Measurements from ENCODE around the gene LMNB1. TPM values are rescaled to one million over a fixed set of nuclear protein-coding genes. Genes with fewer than 3 reads are reported as not detected.
"Not testable (repeated sequence)": the region's sequence is repeated elsewhere in the genome, so short reads cannot be mapped to it uniquely, and the experiment has no call there.

Gene LMNB1
- total RNA-seq, 3 donors from 2014 or later: 113 to 137 (median 118) TPM

GRCh38 chr5:126829098-126829497, 52.2 kb downstream of the LMNB1 start:
- H3K4me1 Mint-ChIP-seq (ENCODE audit: low read depth): peaks cover 2% of the 10 kb centered on the region
- H3K4me3 Mint-ChIP-seq: no peak overlapping the region

GRCh38 chr5:126830061-126830460, 53.1 kb downstream of the LMNB1 start:
- H3K36me3 Mint-ChIP-seq (ENCODE audit: insufficient read depth): peaks cover 47% of the 10 kb centered on the region
- H3K9me3 Mint-ChIP-seq: no peaks in the 10 kb centered on the region
- H3K4me3 Mint-ChIP-seq: no peak overlapping the region
- H3K27me3 Mint-ChIP-seq (ENCODE audit: low read depth): no peaks in the 10 kb centered on the region
- H3K4me1 Mint-ChIP-seq (ENCODE audit: low read depth): peaks cover 2% of the 10 kb centered on the region
- no peak for ATAC-seq
- no peak for DNase-seq

More at GRCh38 chr5:126829098-126829497, 52.2 kb downstream of the LMNB1 start:
- Mint-ChIP-seq H3K27me3 (ENCODE audit: low read depth) (no peaks in the 10 kb centered on the region), H3K36me3 (ENCODE audit: insufficient read depth) (peaks cover 46% of the 10 kb centered on the region), H3K9me3 (no peaks in the 10 kb centered on the region)
- DNase-seq (no peak), ATAC-seq (no peak)

DNA sequence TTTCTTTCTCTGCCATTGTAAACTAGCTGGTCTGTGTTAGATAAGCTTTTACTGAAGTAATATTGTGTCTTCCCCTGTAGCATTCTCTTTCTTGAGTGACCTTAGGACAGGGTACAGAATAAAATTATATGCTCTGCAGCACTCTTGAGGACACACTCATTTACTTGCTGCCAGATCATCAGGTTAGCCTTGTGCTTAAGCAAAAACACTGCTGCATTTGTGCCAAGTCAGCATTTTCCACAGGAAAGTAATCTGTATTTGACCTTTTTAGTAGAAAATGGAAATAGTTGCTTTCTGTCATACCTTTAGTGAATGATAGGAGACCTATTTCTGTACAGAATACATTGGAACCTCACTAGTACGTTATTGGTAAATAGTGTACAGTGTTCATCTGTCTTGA, 54.2 kb downstream of the LMNB1 start:
- no peaks in the 10 kb centered on the region for H3K9me3 Mint-ChIP-seq
- no peak overlapping the region for H3K4me3 Mint-ChIP-seq
- no peak for ATAC-seq
- H3K36me3 Mint-ChIP-seq (ENCODE audit: insufficient read depth): peaks cover 42% of the 10 kb centered on the region
- no peaks in the 10 kb centered on the region for H3K27me3 Mint-ChIP-seq (ENCODE audit: low read depth)
- no peak for DNase-seq
- H3K4me1 Mint-ChIP-seq (ENCODE audit: low read depth): peaks cover 2% of the 10 kb centered on the region

GRCh38 chr5:126836778-126837177, 59.8 kb downstream of the LMNB1 start:
- peaks cover 17% of the 10 kb centered on the region for H3K36me3 Mint-ChIP-seq (ENCODE audit: insufficient read depth)
- ATAC-seq: no peak

DNA sequence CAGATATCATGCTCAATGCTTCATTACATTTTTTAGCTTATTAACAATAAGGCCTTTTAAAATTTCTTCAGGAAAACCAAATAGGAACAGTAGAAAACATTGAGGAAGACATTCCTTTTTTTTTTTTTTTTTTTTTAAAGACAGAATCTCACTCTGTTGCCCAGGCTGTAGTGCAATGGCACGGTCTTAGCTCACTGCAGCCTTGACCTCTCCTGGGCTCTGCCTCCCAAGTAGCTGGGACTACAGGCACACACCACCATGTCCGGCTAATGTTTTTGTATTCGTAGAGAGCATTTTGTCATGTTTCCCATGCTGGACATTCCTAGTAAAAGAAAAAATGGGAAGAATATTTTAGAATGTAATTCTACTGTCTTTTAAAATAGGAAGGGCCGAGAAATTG, 60.3 kb downstream of the LMNB1 start:
- Mint-ChIP-seq H3K9me3 (no peaks in the 10 kb centered on the region), H3K36me3 (ENCODE audit: insufficient read depth) (peaks cover 17% of the 10 kb centered on the region), H3K27me3 (ENCODE audit: low read depth) (no peaks in the 10 kb centered on the region), H3K4me1 (ENCODE audit: low read depth) (no peaks in the 10 kb centered on the region), H3K4me3 (no peak overlapping the region)
- ATAC-seq (no peak), DNase-seq (no peak)

More at GRCh38 chr5:126836778-126837177, 59.8 kb downstream of the LMNB1 start:
- no peaks in the 10 kb centered on the region for H3K27me3 Mint-ChIP-seq (ENCODE audit: low read depth)
- H3K4me3 Mint-ChIP-seq: no peak overlapping the region
- H3K9me3 Mint-ChIP-seq: no peaks in the 10 kb centered on the region
- no peak for DNase-seq
- no peaks in the 10 kb centered on the region for H3K4me1 Mint-ChIP-seq (ENCODE audit: low read depth)

DNA sequence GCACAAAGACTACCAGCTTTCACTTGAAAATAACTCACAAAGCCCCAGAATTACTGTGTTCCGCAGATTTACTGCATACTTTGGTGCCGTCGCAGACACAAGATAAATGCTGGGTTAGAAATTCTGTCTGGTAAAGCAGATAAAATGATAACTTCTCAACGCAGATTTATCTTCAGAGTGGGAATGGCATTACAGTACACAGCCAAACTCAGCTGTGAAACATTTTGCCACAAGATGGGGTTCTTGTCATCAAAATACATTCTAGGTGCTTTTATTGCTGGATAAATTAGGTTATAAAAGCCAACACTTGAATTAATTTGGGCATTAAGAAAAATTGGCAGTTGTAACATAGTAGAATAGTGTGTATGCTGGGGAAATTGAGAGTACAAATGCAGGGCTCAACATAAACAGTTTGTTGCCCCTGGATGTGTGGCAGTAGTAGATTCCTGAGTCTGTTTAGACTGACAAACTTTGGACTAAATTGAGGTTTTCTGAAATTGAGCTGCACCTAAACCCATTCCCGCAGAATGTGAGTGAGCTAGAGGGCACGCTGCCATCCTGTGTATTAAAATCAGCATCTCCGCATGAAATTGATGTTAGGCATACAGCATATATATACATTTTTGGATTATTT, 61.1 kb downstream of the LMNB1 start:
- Mint-ChIP-seq H3K4me3 (no peak overlapping the region), H3K9me3 (no peaks in the 10 kb centered on the region), H3K27me3 (ENCODE audit: low read depth) (no peaks in the 10 kb centered on the region), H3K36me3 (ENCODE audit: insufficient read depth) (peaks cover 17% of the 10 kb centered on the region), H3K4me1 (ENCODE audit: low read depth) (no peaks in the 10 kb centered on the region)
- ATAC-seq: no peak
- no peak for DNase-seq

DNA sequence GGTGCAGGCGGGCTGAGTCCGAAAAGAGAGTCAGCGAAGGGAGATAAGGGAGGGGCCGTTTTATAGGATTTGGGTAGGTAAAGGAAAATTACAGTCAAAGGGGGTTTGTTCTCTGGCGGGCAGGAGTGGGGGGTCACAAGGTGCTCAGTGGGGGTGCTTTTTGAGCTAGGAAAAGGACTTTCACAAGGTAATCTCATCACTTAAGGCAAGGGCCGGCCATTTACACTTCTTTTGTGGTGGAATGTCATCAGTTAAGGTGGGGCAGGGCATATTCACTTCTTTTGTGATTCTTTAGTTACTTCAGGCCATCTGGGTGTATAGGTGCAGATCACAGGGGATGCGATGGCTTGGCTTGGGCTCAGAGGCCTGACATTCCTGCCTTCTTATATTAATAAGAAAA, 62.5 kb downstream of the LMNB1 start:
- H3K9me3 Mint-ChIP-seq; H3K27me3 Mint-ChIP-seq (ENCODE audit: low read depth); H3K4me1 Mint-ChIP-seq (ENCODE audit: low read depth); ATAC-seq; DNase-seq; H3K4me3 Mint-ChIP-seq: not testable (repeated sequence)
- peaks cover 10% of the 10 kb centered on the region for H3K36me3 Mint-ChIP-seq (ENCODE audit: insufficient read depth)

DNA sequence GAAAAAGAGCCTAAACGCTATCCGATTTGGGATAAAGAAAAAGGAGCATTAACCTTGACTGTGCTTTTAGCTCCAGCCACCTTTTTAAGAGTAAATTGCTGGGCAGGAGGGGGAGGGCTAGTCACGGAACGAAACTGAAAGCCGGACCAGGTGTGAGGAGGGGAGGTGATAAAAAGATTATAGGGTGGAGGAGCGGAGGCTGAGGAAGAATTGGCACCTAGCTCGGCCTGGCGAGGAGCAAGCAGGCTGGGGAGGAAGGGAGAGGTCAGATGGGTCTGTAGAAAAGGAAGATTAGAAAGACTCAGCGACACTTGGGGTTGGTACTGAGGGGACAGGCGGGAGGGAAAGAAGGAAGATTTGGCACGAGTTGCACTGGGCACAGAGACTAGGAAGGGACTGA, 66.4 kb downstream of the LMNB1 start:
- peaks cover 27% of the 10 kb centered on the region for H3K4me1 Mint-ChIP-seq (ENCODE audit: low read depth)
- DNase-seq; H3K4me3 Mint-ChIP-seq; H3K9me3 Mint-ChIP-seq; ATAC-seq; H3K27me3 Mint-ChIP-seq (ENCODE audit: low read depth); H3K36me3 Mint-ChIP-seq (ENCODE audit: insufficient read depth): not testable (repeated sequence)

- H3K4me1 Mint-ChIP-seq (ENCODE audit: low read depth): peaks cover 29% of the 10 kb centered on the region
- peak; percentile 44 for DNase-seq
- not testable (repeated sequence) for H3K9me3 Mint-ChIP-seq; H3K27me3 Mint-ChIP-seq (ENCODE audit: low read depth); H3K36me3 Mint-ChIP-seq (ENCODE audit: insufficient read depth); H3K4me3 Mint-ChIP-seq
- ATAC-seq: peak; percentile 82 to 91
Measured at GRCh38 chr5:126845470-126846070, 68.6 kb downstream of the LMNB1 start.

GRCh38 chr5:126846344-126846743, 69.4 kb downstream of the LMNB1 start:
- Mint-ChIP-seq H3K9me3 (no peaks in the 10 kb centered on the region), H3K4me3 (no peak overlapping the region), H3K4me1 (ENCODE audit: low read depth) (peaks cover 36% of the 10 kb centered on the region), H3K27me3 (ENCODE audit: low read depth) (no peaks in the 10 kb centered on the region), H3K36me3 (ENCODE audit: insufficient read depth) (peaks cover 2% of the 10 kb centered on the region)
- ATAC-seq (no peak), DNase-seq (no peak)

- H3K27me3 Mint-ChIP-seq (ENCODE audit: low read depth): no peaks in the 10 kb centered on the region
- ATAC-seq (no peak), DNase-seq (no peak)
- no peak overlapping the region for H3K4me3 Mint-ChIP-seq
- H3K9me3 Mint-ChIP-seq: no peaks in the 10 kb centered on the region
- peaks cover 2% of the 10 kb centered on the region for H3K36me3 Mint-ChIP-seq (ENCODE audit: insufficient read depth)
- H3K4me1 Mint-ChIP-seq (ENCODE audit: low read depth): peaks cover 42% of the 10 kb centered on the region
Measured at GRCh38 chr5:126846744-126847455, 70.0 kb downstream of the LMNB1 start.

- Mint-ChIP-seq H3K4me3 (no peak overlapping the region), H3K27me3 (ENCODE audit: low read depth) (no peaks in the 10 kb centered on the region), H3K9me3 (no peaks in the 10 kb centered on the region), H3K4me1 (ENCODE audit: low read depth) (peaks cover 47% of the 10 kb centered on the region), H3K36me3 (ENCODE audit: insufficient read depth) (peaks cover 2% of the 10 kb centered on the region)
- ATAC-seq (no peak), DNase-seq (no peak)
Measured at GRCh38 chr5:126847456-126847820, 70.5 kb downstream of the LMNB1 start.

- Mint-ChIP-seq H3K27me3 (ENCODE audit: low read depth) (no peaks in the 10 kb centered on the region), H3K9me3 (no peaks in the 10 kb centered on the region), H3K4me1 (ENCODE audit: low read depth) (peaks cover 51% of the 10 kb centered on the region), H3K4me3 (no peak overlapping the region), H3K36me3 (ENCODE audit: insufficient read depth) (peaks cover 2% of the 10 kb centered on the region)
- DNase-seq (no peak), ATAC-seq (no peak)
Measured at GRCh38 chr5:126847826-126848251, 70.9 kb downstream of the LMNB1 start.

- H3K4me1 Mint-ChIP-seq (ENCODE audit: low read depth): peaks cover 55% of the 10 kb centered on the region
- no peaks in the 10 kb centered on the region for H3K27me3 Mint-ChIP-seq (ENCODE audit: low read depth)
- H3K4me3 Mint-ChIP-seq: no peak overlapping the region
- no peak for DNase-seq
- H3K36me3 Mint-ChIP-seq (ENCODE audit: insufficient read depth): peaks cover 2% of the 10 kb centered on the region
- no peak for ATAC-seq
- H3K9me3 Mint-ChIP-seq: no peaks in the 10 kb centered on the region
Measured at GRCh38 chr5:126848253-126848652, 71.3 kb downstream of the LMNB1 start.
